C4-2B (cell line): Measurements from ENCODE around the gene KCNMA1.

Source experiments
- H3K27ac ChIP-seq: fragments of 450-650 bp; 2 replicates; pipeline ENCODE4 v1.5.1; 2017
- CTCF ChIP-seq: fragments of 450-650 bp; conservative IDR thresholded peaks from 2 replicates; pipeline ENCODE4 v1.5.1; 2017; ENCODE audit warnings: mild to moderate bottlenecking
- ZFX ChIP-seq: fragments of 450-650 bp; IDR thresholded peaks from 2 replicates; pipeline ENCODE4 v1.6.1; 2017

Gene KCNMA1

GRCh38 chr10:77338143-77338542 is 299.5 kb downstream of the KCNMA1 start:
- no peak overlapping the region for H3K27ac ChIP-seq
- TF ChIP-seq CTCF (no peak), ZFX (no peak)

- no peak overlapping the region for H3K27ac ChIP-seq
- TF ChIP-seq CTCF: no peak
- TF ChIP-seq ZFX: no peak
Observed at GRCh38 chr10:77334501-77334900, 303.1 kb downstream of the KCNMA1 start.

GRCh38 chr10:77333610-77334340 is 303.8 kb downstream of the KCNMA1 start:
- no peak overlapping the region for H3K27ac ChIP-seq
- TF ChIP-seq CTCF (no peak), ZFX (no peak)

- H3K27ac ChIP-seq: no peak overlapping the region
- TF ChIP-seq ZFX: no peak
- no peak for TF ChIP-seq CTCF
Observed at GRCh38 chr10:77332256-77332655, 305.4 kb downstream of the KCNMA1 start.

- no peak overlapping the region for H3K27ac ChIP-seq
- no peak for TF ChIP-seq ZFX
- TF ChIP-seq CTCF: no peak
Observed at GRCh38 chr10:77328272-77328816, 309.3 kb downstream of the KCNMA1 start.

GRCh38 chr10:77325233-77325537 is 312.4 kb downstream of the KCNMA1 start:
- TF ChIP-seq ZFX (no peak), CTCF (no peak)
- H3K27ac ChIP-seq: peak overlapping the region; percentile 27

- H3K27ac ChIP-seq: no peak overlapping the region
- TF ChIP-seq CTCF: no peak
- TF ChIP-seq ZFX: no peak
Observed at GRCh38 chr10:77321838-77322237, 315.8 kb downstream of the KCNMA1 start.
